GM23248 (cell line): ENCODE measurements around the gene WDFY1. TPM values are rescaled to one million over a fixed set of nuclear protein-coding genes. Genes with fewer than 3 reads are reported as not detected.

ENCODE experiments used
- DNase-seq: peaks from one replicate; pipeline ENCODE4 v3.0.0-alpha.2; 2015
- H2AFZ ChIP-seq: fragments of 200-600 bp; sonication (generic); 2 replicates; pipeline ENCODE4 v1.6.1; 2016; ENCODE audit warnings: antibody characterized with exemption
- H3F3A ChIP-seq: fragments of 200-600 bp; sonication (generic); 2 replicates; pipeline ENCODE4 v1.6.1; 2016; ENCODE audit warnings: mild to moderate bottlenecking, antibody characterized with exemption, mixed run types; ENCODE audit not compliant: insufficient read depth
- H3K27ac ChIP-seq: fragments of 200-600 bp; sonication (generic); 2 replicates; pipeline ENCODE4 v1.5.1; 2016; ENCODE audit warnings: mild to moderate bottlenecking
- H3K27me3 ChIP-seq: fragments of 200-600 bp; sonication (generic); replicated peaks from 2 replicates; pipeline ENCODE4 v1.6.1; 2016; ENCODE audit warnings: mild to moderate bottlenecking; ENCODE audit not compliant: insufficient read depth
- H3K36me3 ChIP-seq: fragments of 200-600 bp; sonication (generic); 2 replicates; pipeline ENCODE4 v1.6.1; 2016; ENCODE audit warnings: low read depth, mild to moderate bottlenecking
- H3K4me1 ChIP-seq: fragments of 200-600 bp; sonication (generic); 2 replicates; pipeline ENCODE4 v1.6.1; 2016; ENCODE audit warnings: mild to moderate bottlenecking; ENCODE audit not compliant: insufficient read depth
- H3K4me2 ChIP-seq: fragments of 200-600 bp; sonication (generic); one replicate; pipeline ENCODE4 v1.6.1; 2016; ENCODE audit warnings: mild to moderate bottlenecking; ENCODE audit not compliant: unreplicated experiment
- H3K4me3 ChIP-seq: fragments of 200-600 bp; sonication (generic); 2 replicates; pipeline ENCODE4 v1.5.1; 2016; ENCODE audit warnings: mild to moderate bottlenecking
- H3K79me2 ChIP-seq: fragments of 200-600 bp; sonication (generic); 2 replicates; pipeline ENCODE4 v1.6.1; 2016; ENCODE audit warnings: mild to moderate bottlenecking; ENCODE audit not compliant: insufficient read depth
- H3K9ac ChIP-seq: fragments of 200-600 bp; sonication (generic); 2 replicates; pipeline ENCODE4 v1.6.1; 2016; ENCODE audit warnings: mild to moderate bottlenecking
- H3K9me2 ChIP-seq: fragments of 200-600 bp; sonication (generic); 2 replicates; pipeline ENCODE4 v1.6.1; 2016; ENCODE audit warnings: mixed run types, mild to moderate bottlenecking, moderate library complexity; ENCODE audit not compliant: insufficient read depth
- H3K9me3 ChIP-seq: fragments of 200-600 bp; sonication (generic); one replicate; pipeline ENCODE4 v1.6.1; 2017; ENCODE audit warnings: low read depth
- H4K20me1 ChIP-seq: fragments of 200-600 bp; sonication (generic); 2 replicates; pipeline ENCODE4 v1.6.0; 2016; ENCODE audit not compliant: insufficient read depth
- EZH2 ChIP-seq: fragments of 200-600 bp; sonication (generic); IDR thresholded peaks from 2 replicates; pipeline ENCODE4 v1.6.1; 2018; ENCODE audit warnings: antibody characterized with exemption, mild to moderate bottlenecking; ENCODE audit not compliant: insufficient read depth, poor library complexity, severe bottlenecking
- EZH2phosphoT487 ChIP-seq: fragments of 200-600 bp; sonication (generic); IDR thresholded peaks from 2 replicates; pipeline ENCODE4 v1.6.1; 2018; ENCODE audit warnings: antibody characterized with exemption, moderate library complexity, mild to moderate bottlenecking, low read depth; ENCODE audit not compliant: insufficient read depth
- WGBS, 2 experiments: methylation state at CpG; one replicate each; pipeline ENCODE4 v1.1.6; 2015 to 2017; ENCODE audit warnings: low lambda C conversion rate in 2 of 2, low coverage in 1 of 2; ENCODE audit errors: missing lambda C conversion rate in 2 of 2; 5-methylcytosine and 5-hydroxymethylcytosine counted together
- in situ Hi-C: fragments of 300-500 bp; cut with MboI; formaldehyde crosslinking; loops from 2 replicates; pipeline ENCODE4 v1.15.0; 2020
- polyA plus RNA-seq: library from polyadenylated mRNA; unstranded; fragments of >200 nt; fragmentation: Nextera tagmentation; extraction: Ambion mirVana; gene quantifications from 2 replicates; pipeline ENCODE4 v1.2.1, GENCODE V29; 2016
- total RNA-seq: library from RNA; depleted of rRNA; stranded (reverse); fragments of >200 nt; shearing (Covaris generic); gene quantifications from 2 replicates; pipeline ENCODE4 v1.2.3, GENCODE V29; 2014

WDFY1 gene
- total and polyA plus RNA-seq, 2 experiments from 2014 or later: 65.1 to 81.2 TPM

DNA sequence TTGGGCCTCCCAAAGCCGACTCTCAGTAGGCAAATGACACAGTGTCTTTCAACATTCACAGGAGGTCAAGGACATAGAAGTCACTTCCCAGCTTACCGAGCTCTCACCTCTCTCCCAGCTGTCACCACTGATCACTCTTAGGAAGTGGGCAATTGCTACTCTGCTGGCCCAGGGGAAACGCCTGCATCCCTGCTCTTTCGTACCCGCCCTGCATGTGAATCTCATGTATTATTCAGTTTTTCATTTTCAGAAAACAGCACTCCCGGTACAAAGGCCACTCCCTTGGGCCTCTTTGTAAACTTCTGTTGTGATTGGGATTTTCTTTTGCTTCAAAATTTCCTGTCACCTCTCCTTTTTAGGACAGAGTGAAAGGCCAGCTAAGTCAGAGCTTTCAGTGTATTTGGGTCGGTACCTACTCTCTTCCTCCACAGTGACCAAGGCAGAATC is 27.5 kb upstream of the WDFY1 start:
- H4K20me1 ChIP-seq: no peaks in the 10 kb centered on the region
- 68 to 71% methylated on average over 7 of the region's 7 CpGs for WGBS, 2 experiments
- H3K4me2 ChIP-seq: no peak overlapping the region
- H3K27ac ChIP-seq: peak overlapping the region; percentile 29
- no peaks in the 10 kb centered on the region for H3K79me2 ChIP-seq
- no peak overlapping the region for H2AFZ ChIP-seq
- in situ Hi-C loops: no loop called here
- TF ChIP-seq EZH2phosphoT487 (no peak), EZH2 (no peak)
- no peaks in the 10 kb centered on the region for H3K9me2 ChIP-seq
- H3K4me1 ChIP-seq: peaks cover 29% of the 10 kb centered on the region
- H3K27me3 ChIP-seq: no peaks in the 10 kb centered on the region
- H3K9me3 ChIP-seq: no peaks in the 10 kb centered on the region
- DNase-seq: no peak
- H3K9ac ChIP-seq: peak overlapping the region; percentile 11; the same call in 1 of the 2 replicates
- peaks cover 46% of the 10 kb centered on the region for H3K36me3 ChIP-seq
- no peak overlapping the region for H3K4me3 ChIP-seq
- peaks cover 97% of the 10 kb centered on the region for H3F3A ChIP-seq

DNA sequence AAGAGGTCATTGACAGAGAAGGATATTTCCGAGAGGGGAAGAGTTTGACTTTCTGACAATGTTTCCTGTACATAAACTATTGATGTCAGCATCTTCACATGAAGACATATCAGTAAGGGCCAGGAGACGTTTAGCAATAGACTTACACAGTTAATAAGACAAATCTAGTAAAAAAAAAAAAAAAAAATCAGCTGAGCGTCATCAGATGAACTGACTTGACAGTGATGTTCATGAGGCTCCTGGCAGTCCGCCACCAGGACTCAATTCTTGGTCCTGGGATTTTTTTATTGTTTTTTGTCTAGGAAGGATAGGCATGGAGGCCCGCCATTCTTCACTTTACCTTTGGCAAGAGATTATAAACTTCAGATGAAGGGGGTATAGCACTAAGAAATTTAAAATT is 26.6 kb upstream of the WDFY1 start:
- Histone ChIP-seq H3K4me2 (no peak overlapping the region), H3K79me2 (no peaks in the 10 kb centered on the region), H3K27me3 (no peaks in the 10 kb centered on the region), H3K9me2 (no peaks in the 10 kb centered on the region), H3K4me1 (peaks cover 24% of the 10 kb centered on the region), H3K27ac (peak overlapping the region; percentile 76; the same call in 1 of the 2 replicates), H3K36me3 (peaks cover 44% of the 10 kb centered on the region), H3K4me3 (no peak overlapping the region), H4K20me1 (no peaks in the 10 kb centered on the region), H3K9ac (no peak overlapping the region), H2AFZ (no peak overlapping the region), H3K9me3 (no peaks in the 10 kb centered on the region), H3F3A (peaks cover 97% of the 10 kb centered on the region)
- peak; percentile 45 for DNase-seq
- TF ChIP-seq EZH2 (no peak), EZH2phosphoT487 (no peak)
- 88 to 89% methylated on average over 5 of the region's 5 CpGs for WGBS, 2 experiments
- in situ Hi-C loops: no loop called here

DNA sequence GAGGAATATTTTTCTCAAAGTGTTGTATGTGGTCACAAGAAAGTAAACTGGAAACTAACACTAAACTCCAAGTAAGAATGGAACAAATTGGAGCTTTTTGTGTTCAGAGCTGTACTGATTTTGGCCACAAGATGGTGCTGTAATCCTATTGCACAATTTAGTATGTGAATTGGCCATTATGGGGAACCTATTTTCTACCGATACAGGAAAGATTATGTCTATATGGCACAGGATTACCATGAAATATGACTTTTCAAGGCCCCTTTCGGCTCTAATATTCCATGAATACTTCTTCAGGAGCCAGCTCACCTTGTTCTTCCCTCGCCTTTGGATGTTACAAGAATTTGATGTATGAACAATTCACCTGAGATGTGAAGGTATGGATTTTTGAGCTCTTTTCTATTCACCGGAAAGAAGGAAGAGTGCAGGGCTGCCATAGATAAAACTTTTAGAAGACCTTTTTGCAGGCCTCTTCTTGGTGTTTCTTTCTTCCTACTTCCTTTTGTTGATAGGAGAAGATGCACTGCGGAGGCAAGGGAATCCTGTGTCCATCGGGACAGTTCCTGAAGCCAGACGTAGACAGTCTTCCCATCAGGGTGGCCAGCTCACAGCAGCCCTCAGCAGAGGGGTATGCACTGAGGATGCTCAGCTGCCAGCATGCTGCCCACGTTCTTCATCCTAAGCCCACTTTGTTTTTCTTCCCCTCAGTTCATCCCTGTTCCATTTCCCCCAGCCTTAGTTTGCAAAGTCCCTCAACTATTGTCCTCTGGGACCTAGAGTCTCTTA is 25.4 kb upstream of the WDFY1 start:
- DNase-seq: peak; percentile 66
- H3K4me3 ChIP-seq: no peak overlapping the region
- in situ Hi-C loops: no loop called here

DNA sequence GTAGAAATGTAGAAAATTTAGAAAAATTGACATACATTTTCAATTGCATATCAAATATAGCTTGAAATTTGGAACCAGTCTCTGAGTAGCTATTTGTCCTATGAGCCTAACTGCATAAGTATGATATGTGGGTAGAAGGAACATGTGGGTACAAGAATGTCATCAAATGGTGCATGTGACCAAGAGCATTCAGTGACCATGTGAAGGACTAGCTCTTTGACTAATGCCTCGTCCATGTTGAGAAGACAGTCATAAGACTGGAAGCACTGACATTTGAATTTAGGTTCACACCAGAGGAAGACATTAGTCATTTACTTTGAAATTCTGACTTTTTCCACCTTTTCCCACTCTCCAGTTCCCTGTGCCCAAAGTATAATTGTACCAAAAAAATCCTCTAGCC is 24.7 kb upstream of the WDFY1 start:
- peak; percentile 81 for DNase-seq
- Histone ChIP-seq H3K27ac (peak overlapping the region; percentile 76), H3F3A (peaks cover 92% of the 10 kb centered on the region), H3K9ac (peak overlapping the region; percentile 26; the same call in 1 of the 2 replicates), H2AFZ (no peak overlapping the region), H3K27me3 (no peaks in the 10 kb centered on the region), H3K9me3 (no peaks in the 10 kb centered on the region), H3K4me2 (no peak overlapping the region), H3K36me3 (peaks cover 32% of the 10 kb centered on the region), H3K4me3 (no peak overlapping the region), H4K20me1 (no peaks in the 10 kb centered on the region), H3K9me2 (no peaks in the 10 kb centered on the region), H3K4me1 (peaks cover 16% of the 10 kb centered on the region), H3K79me2 (peaks cover 6% of the 10 kb centered on the region)
- 25 to 44% methylated on average over 1 of the region's 1 CpG for WGBS, 2 experiments
- TF ChIP-seq EZH2phosphoT487 (no peak), EZH2 (no peak)
- in situ Hi-C loops: no loop called here

More for the DNA sequence above, 25.4 kb upstream of the WDFY1 start:
- WGBS, 2 experiments: 67 to 73% methylated on average over 8 of the region's 8 CpGs
- Histone ChIP-seq H3K9ac (peak overlapping the region; percentile 26), H4K20me1 (no peaks in the 10 kb centered on the region), H3K9me3 (no peaks in the 10 kb centered on the region), H3K79me2 (no peaks in the 10 kb centered on the region), H3K4me2 (no peak overlapping the region), H3K9me2 (no peaks in the 10 kb centered on the region), H2AFZ (no peak overlapping the region), H3K27me3 (no peaks in the 10 kb centered on the region), H3K27ac (peak overlapping the region; percentile 76), H3K36me3 (peaks cover 34% of the 10 kb centered on the region), H3K4me1 (peaks cover 16% of the 10 kb centered on the region), H3F3A (peaks cover 92% of the 10 kb centered on the region)
- no peak for TF ChIP-seq EZH2
- TF ChIP-seq EZH2phosphoT487: no peak
